GM23338 (cell line): Measurements from ENCODE around the gene CPA1. TPM values are rescaled to one million over a fixed set of nuclear protein-coding genes. Genes with fewer than 3 reads are reported as not detected.

Source experiments
- ATAC-seq: fragments of 200-7000 bp; cut with Tn5 transposase; 3 replicates; pipeline ENCODE4 v1.9.1; 2020
- DNase-seq: peaks from one replicate; pipeline ENCODE4 v3.0.0-alpha.2; 2015; ENCODE audit warnings: low spot score
- H2AFZ ChIP-seq: fragments of 200-600 bp; sonication (generic); 2 replicates; pipeline ENCODE4 v1.8.0; 2016; ENCODE audit warnings: antibody characterized with exemption, mild to moderate bottlenecking, moderate library complexity
- H3F3A ChIP-seq: fragments of 200-600 bp; sonication (generic); replicated peaks from 2 replicates; pipeline ENCODE4 v1.8.0; 2017; ENCODE audit warnings: antibody characterized with exemption, mixed run types, low read depth
- H3K27ac ChIP-seq: fragments of 200-600 bp; sonication (generic); 2 replicates; pipeline ENCODE4 v1.6.1; 2016; ENCODE audit warnings: low read depth
- H3K27me3 ChIP-seq: fragments of 200-600 bp; sonication (generic); 2 replicates; pipeline ENCODE4 v1.8.0; 2016; ENCODE audit warnings: mild to moderate bottlenecking, mixed run types, moderate library complexity; ENCODE audit not compliant: insufficient read depth
- H3K36me3 ChIP-seq: fragments of 200-600 bp; sonication (generic); 2 replicates; pipeline ENCODE4 v1.8.0; 2016; ENCODE audit warnings: mild to moderate bottlenecking; ENCODE audit not compliant: insufficient read depth
- H3K4me1 ChIP-seq: fragments of 200-600 bp; sonication (generic); 2 replicates; pipeline ENCODE4 v1.8.0; 2016; ENCODE audit warnings: mild to moderate bottlenecking, moderate library complexity; ENCODE audit not compliant: insufficient read depth
- H3K4me2 ChIP-seq: fragments of 200-600 bp; sonication (generic); 2 replicates; pipeline ENCODE4 v1.7.1; 2017; ENCODE audit warnings: mixed run types
- H3K4me3 ChIP-seq: fragments of 200-600 bp; sonication (generic); 2 replicates; pipeline ENCODE4 v1.6.1; 2016; ENCODE audit warnings: mixed run types
- H3K79me2 ChIP-seq: fragments of 200-600 bp; sonication (generic); replicated peaks from 2 replicates; pipeline ENCODE4 v1.8.0; 2017; ENCODE audit warnings: mild to moderate bottlenecking; ENCODE audit not compliant: insufficient read depth
- H3K9me2 ChIP-seq: fragments of 200-600 bp; sonication (generic); 2 replicates; pipeline ENCODE4 v1.8.0; 2017; ENCODE audit not compliant: insufficient read depth
- H4K20me1 ChIP-seq: fragments of 200-600 bp; sonication (generic); replicated peaks from 2 replicates; pipeline ENCODE4 v1.8.0; 2017; ENCODE audit warnings: mild to moderate bottlenecking; ENCODE audit not compliant: insufficient read depth
- H3K27ac Mint-ChIP-seq: 2 replicates; pipeline ENCODE4 v1.8.0; 2020; ENCODE audit warnings: inconsistent platforms, mild to moderate bottlenecking, moderate library complexity, mixed read lengths
- H3K27me3 Mint-ChIP-seq: 3 replicates; pipeline ENCODE4 v1.8.0; 2022; ENCODE audit warnings: low read depth, mild to moderate bottlenecking, moderate library complexity, mixed read lengths, inconsistent platforms; ENCODE audit not compliant: insufficient read depth, poor library complexity
- H3K36me3 Mint-ChIP-seq: 3 replicates; pipeline ENCODE4 v1.8.0; 2021; ENCODE audit warnings: low read depth, mild to moderate bottlenecking, inconsistent platforms, moderate library complexity, mixed read lengths
- H3K4me1 Mint-ChIP-seq: 3 replicates; pipeline ENCODE4 v1.8.0; 2020; ENCODE audit warnings: mild to moderate bottlenecking, inconsistent platforms, mixed read lengths
- H3K4me3 Mint-ChIP-seq: 3 replicates; pipeline ENCODE4 v1.8.0; 2021; ENCODE audit warnings: moderate library complexity, mild to moderate bottlenecking, inconsistent platforms, mixed read lengths
- H3K9me3 Mint-ChIP-seq: 3 replicates; pipeline ENCODE4 v1.8.0; 2020; ENCODE audit warnings: moderate library complexity, mild to moderate bottlenecking, inconsistent platforms, mixed read lengths
- POLR2AphosphoS5 ChIP-seq: IDR thresholded peaks from 2 replicates; pipeline ENCODE4 v1.6.1; 2016; ENCODE audit warnings: antibody characterized with exemption, low read depth
- polyA plus RNA-seq: library from polyadenylated mRNA; unstranded; fragments of >200 nt; fragmentation: Nextera tagmentation; extraction: Ambion mirVana; gene quantifications from 2 replicates; pipeline ENCODE4 v1.2.1, GENCODE V29; 2016
- total RNA-seq: library from RNA; depleted of rRNA; stranded (reverse); fragments of >200 nt; shearing (Covaris generic); gene quantifications from 2 replicates; pipeline ENCODE4 v1.2.3, GENCODE V29; 2014; rRNA removed
- TF ChIP-seq, protein P1 (sequence below): fragments of 250-450 bp; sonication (Bioruptor Pico); IDR thresholded peaks from 2 replicates; pipeline ENCODE4 v1.5.0; 2020; ENCODE audit warnings: mild to moderate bottlenecking, moderate library complexity

CPA1 gene
- total and polyA plus RNA-seq, 2 experiments from 2014 or later: not detected

DNA sequence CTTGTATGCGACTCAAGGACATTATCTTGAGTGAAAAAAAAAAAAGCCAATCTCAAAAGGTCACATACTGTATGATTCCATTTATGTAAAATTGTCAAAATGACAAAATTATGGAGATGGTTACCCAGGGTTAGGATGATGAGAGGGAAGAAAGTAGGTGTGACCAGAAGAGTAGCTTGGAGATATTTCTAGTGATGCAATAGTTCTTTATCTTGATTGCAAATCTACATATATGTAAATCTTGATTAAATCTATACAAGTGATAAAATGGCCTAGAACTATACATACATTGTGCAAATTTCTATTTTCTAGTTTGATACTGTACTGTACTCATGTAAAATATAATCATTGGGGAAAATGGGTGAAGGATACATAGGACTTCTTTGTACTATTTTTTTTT is 56.0 kb downstream of the CPA1 start:
- H3K9me2 ChIP-seq: no peaks in the 10 kb centered on the region
- H3K27ac ChIP-seq: no peak overlapping the region
- DNase-seq (no peak), ATAC-seq (no peak)
- H3K4me3 ChIP-seq: no peak overlapping the region
- H2AFZ ChIP-seq: no peak overlapping the region
- no peak overlapping the region for H3K4me2 ChIP-seq
- Mint-ChIP-seq H3K27me3 (peaks cover 10% of the 10 kb centered on the region), H3K36me3 (peaks cover 3% of the 10 kb centered on the region; the same call in 2 of the 3 replicates), H3K27ac (no peak overlapping the region), H3K4me3 (no peak overlapping the region), H3K9me3 (peaks cover 4% of the 10 kb centered on the region; the same call in 2 of the 3 replicates), H3K4me1 (peaks cover 9% of the 10 kb centered on the region)
- H3K79me2 ChIP-seq: peaks cover 6% of the 10 kb centered on the region; the same call in 1 of the 2 replicates
- H3K36me3 ChIP-seq: no peaks in the 10 kb centered on the region
- no peaks in the 10 kb centered on the region; the same call in 1 of the 2 replicates for H4K20me1 ChIP-seq
- TF ChIP-seq POLR2AphosphoS5: no peak
- TF ChIP-seq, protein P1, sequence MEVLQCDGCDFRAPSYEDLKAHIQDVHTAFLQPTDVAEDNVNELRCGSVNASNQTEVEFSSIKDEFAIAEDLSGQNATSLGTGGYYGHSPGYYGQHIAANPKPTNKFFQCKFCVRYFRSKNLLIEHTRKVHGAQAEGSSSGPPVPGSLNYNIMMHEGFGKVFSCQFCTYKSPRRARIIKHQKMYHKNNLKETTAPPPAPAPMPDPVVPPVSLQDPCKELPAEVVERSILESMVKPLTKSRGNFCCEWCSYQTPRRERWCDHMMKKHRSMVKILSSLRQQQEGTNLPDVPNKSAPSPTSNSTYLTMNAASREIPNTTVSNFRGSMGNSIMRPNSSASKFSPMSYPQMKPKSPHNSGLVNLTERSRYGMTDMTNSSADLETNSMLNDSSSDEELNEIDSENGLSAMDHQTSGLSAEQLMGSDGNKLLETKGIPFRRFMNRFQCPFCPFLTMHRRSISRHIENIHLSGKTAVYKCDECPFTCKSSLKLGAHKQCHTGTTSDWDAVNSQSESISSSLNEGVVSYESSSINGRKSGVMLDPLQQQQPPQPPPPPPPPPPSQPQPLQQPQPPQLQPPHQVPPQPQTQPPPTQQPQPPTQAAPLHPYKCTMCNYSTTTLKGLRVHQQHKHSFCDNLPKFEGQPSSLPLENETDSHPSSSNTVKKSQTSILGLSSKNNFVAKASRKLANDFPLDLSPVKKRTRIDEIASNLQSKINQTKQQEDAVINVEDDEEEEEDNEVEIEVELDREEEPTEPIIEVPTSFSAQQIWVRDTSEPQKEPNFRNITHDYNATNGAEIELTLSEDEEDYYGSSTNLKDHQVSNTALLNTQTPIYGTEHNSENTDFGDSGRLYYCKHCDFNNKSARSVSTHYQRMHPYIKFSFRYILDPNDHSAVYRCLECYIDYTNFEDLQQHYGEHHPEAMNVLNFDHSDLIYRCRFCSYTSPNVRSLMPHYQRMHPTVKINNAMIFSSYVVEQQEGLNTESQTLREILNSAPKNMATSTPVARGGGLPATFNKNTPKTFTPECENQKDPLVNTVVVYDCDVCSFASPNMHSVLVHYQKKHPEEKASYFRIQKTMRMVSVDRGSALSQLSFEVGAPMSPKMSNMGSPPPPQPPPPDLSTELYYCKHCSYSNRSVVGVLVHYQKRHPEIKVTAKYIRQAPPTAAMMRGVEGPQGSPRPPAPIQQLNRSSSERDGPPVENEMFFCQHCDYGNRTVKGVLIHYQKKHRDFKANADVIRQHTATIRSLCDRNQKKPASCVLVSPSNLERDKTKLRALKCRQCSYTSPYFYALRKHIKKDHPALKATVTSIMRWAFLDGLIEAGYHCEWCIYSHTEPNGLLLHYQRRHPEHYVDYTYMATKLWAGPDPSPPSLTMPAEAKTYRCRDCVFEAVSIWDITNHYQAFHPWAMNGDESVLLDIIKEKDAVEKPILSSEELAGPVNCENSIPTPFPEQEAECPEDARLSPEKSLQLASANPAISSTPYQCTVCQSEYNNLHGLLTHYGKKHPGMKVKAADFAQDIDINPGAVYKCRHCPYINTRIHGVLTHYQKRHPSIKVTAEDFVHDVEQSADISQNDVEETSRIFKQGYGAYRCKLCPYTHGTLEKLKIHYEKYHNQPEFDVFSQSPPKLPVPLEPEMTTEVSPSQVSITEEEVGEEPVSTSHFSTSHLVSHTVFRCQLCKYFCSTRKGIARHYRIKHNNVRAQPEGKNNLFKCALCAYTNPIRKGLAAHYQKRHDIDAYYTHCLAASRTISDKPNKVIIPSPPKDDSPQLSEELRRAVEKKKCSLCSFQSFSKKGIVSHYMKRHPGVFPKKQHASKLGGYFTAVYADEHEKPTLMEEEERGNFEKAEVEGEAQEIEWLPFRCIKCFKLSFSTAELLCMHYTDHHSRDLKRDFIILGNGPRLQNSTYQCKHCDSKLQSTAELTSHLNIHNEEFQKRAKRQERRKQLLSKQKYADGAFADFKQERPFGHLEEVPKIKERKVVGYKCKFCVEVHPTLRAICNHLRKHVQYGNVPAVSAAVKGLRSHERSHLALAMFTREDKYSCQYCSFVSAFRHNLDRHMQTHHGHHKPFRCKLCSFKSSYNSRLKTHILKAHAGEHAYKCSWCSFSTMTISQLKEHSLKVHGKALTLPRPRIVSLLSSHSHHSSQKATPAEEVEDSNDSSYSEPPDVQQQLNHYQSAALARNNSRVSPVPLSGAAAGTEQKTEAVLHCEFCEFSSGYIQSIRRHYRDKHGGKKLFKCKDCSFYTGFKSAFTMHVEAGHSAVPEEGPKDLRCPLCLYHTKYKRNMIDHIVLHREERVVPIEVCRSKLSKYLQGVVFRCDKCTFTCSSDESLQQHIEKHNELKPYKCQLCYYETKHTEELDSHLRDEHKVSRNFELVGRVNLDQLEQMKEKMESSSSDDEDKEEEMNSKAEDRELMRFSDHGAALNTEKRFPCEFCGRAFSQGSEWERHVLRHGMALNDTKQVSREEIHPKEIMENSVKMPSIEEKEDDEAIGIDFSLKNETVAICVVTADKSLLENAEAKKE (CRISPR knock-in tag): no peak
- H3F3A ChIP-seq: no peaks in the 10 kb centered on the region
- H3K4me1 ChIP-seq: peaks cover 6% of the 10 kb centered on the region; the same call in 1 of the 2 replicates
- H3K27me3 ChIP-seq: no peaks in the 10 kb centered on the region

Other genes with a start within 250 kb of the CPA1 start
- 18.6 and 23.6 TPM in 2 replicates for gene TMEM209, start 175.1 kb upstream of the CPA1 start, total RNA-seq
- gene TMEM209, start 175.1 kb upstream of the CPA1 start, polyA plus RNA-seq: 21.3 and 26.2 TPM in 2 replicates
- not detected in 2 replicates for gene SSMEM1, start 172.6 kb upstream of the CPA1 start, total RNA-seq
- not detected in 2 replicates for gene SSMEM1, start 172.6 kb upstream of the CPA1 start, polyA plus RNA-seq
- gene CPA2, start 113.6 kb upstream of the CPA1 start, total RNA-seq: not detected in 2 replicates
- gene CPA2, start 113.6 kb upstream of the CPA1 start, polyA plus RNA-seq: not detected in 2 replicates
- gene CPA4, start 87.3 kb upstream of the CPA1 start, total RNA-seq: not detected in 2 replicates
- gene CPA4, start 87.3 kb upstream of the CPA1 start, polyA plus RNA-seq: not detected in 2 replicates
- not detected in 2 replicates for gene CPA5, start 35.7 kb upstream of the CPA1 start, total RNA-seq
- gene CPA5, start 35.7 kb upstream of the CPA1 start, polyA plus RNA-seq: not detected in 2 replicates
- 11.5 and 17.4 TPM in 2 replicates for gene CEP41, start 60.5 kb downstream of the CPA1 start, total RNA-seq
- 25.0 and 26.2 TPM in 2 replicates for gene CEP41, start 60.5 kb downstream of the CPA1 start, polyA plus RNA-seq
- 229 and 230 TPM in 2 replicates for gene MEST, start 111.6 kb downstream of the CPA1 start, total RNA-seq
- 161 and 167 TPM in 2 replicates for gene MEST, start 111.6 kb downstream of the CPA1 start, polyA plus RNA-seq